Neural cell (in vitro differentiated cells): ENCODE results near the gene IDUA. TPM values are rescaled to one million over a fixed set of nuclear protein-coding genes. Genes with fewer than 3 reads are reported as not detected.

Experiments
- H2AFZ ChIP-seq: fragments of 200-600, 300-800 bp; sonication (generic), shearing (Covaris generic); 2 replicates; pipeline ENCODE4 v1.6.0; 2014; ENCODE audit warnings: low read depth, mild to moderate bottlenecking, antibody characterized with exemption, low read length, moderate library complexity
- H3F3A ChIP-seq: fragments of 200-600 bp; shearing (Covaris generic); 2 replicates; pipeline ENCODE4 v1.6.1; 2016; ENCODE audit warnings: mild to moderate bottlenecking, moderate library complexity, mixed read lengths, antibody characterized with exemption, low read length; ENCODE audit not compliant: insufficient read depth, poor library complexity, severe bottlenecking
- H3K27ac ChIP-seq: fragments of 200-600, 300-800 bp; sonication (generic), shearing (Covaris generic); 2 replicates; pipeline ENCODE4 v1.5.1; 2014; ENCODE audit warnings: mild to moderate bottlenecking, low read length, moderate library complexity
- H3K27me3 ChIP-seq: fragments of 300-800, 200-600 bp; sonication (generic), shearing (Covaris generic); 2 replicates; pipeline ENCODE4 v1.6.0; 2014; ENCODE audit warnings: mild to moderate bottlenecking, low read depth, low read length, moderate library complexity; ENCODE audit not compliant: insufficient read depth
- H3K36me3 ChIP-seq: fragments of 300-800, 200-600 bp; sonication (generic), shearing (Covaris generic); 2 replicates; pipeline ENCODE4 v1.5.1; 2014; ENCODE audit warnings: mild to moderate bottlenecking, antibody characterized with exemption, low read length, moderate library complexity; ENCODE audit not compliant: insufficient read depth
- H3K4me2 ChIP-seq: fragments of 300-800, 200-600 bp; sonication (generic), shearing (Covaris generic); 2 replicates; pipeline ENCODE4 v1.6.0; 2014; ENCODE audit warnings: mild to moderate bottlenecking, low read length
- H3K4me3 ChIP-seq: fragments of 300-800, 200-600 bp; sonication (generic), shearing (Covaris generic); 2 replicates; pipeline ENCODE4 v1.5.1; 2014; ENCODE audit warnings: mild to moderate bottlenecking, low read length, moderate library complexity
- H3K79me2 ChIP-seq: fragments of 200-600 bp; shearing (Covaris generic); replicated peaks from 2 replicates; pipeline ENCODE4 v1.6.0; 2014; ENCODE audit warnings: mild to moderate bottlenecking, low read length, moderate library complexity; ENCODE audit not compliant: insufficient read depth
- H3K9ac ChIP-seq: fragments of 300-800, 200-600 bp; sonication (generic), shearing (Covaris generic); 2 replicates; pipeline ENCODE4 v1.6.1; 2016; ENCODE audit warnings: mild to moderate bottlenecking, low read length, mixed read lengths
- H3K9me2 ChIP-seq: fragments of 200-600 bp; shearing (Covaris generic); 2 replicates; pipeline ENCODE4 v1.6.1; 2016; ENCODE audit warnings: mild to moderate bottlenecking, low read length, mixed read lengths; ENCODE audit not compliant: insufficient read depth
- H3K9me3 ChIP-seq: fragments of 200-600, 300-800 bp; sonication (generic), shearing (Covaris generic); 2 replicates; pipeline ENCODE4 v1.6.1; 2016; ENCODE audit warnings: mild to moderate bottlenecking, mixed run types, low read length, moderate library complexity, mixed read lengths
- H4K20me1 ChIP-seq: fragments of 200-600 bp; shearing (Covaris generic); 2 replicates; pipeline ENCODE4 v1.6.1; 2016; ENCODE audit warnings: mild to moderate bottlenecking, mixed run types; ENCODE audit not compliant: insufficient read depth
- CTCF ChIP-seq: fragments of 450-650 bp; IDR thresholded peaks from 2 replicates; pipeline ENCODE4 v1.5.1; 2014; ENCODE audit warnings: antibody characterized with exemption, mild to moderate bottlenecking, moderate library complexity; ENCODE audit not compliant: poor library complexity, severe bottlenecking
- EP300 ChIP-seq: fragments of 450-650 bp; conservative IDR thresholded peaks from 2 replicates; pipeline ENCODE4 v1.6.1; 2014; ENCODE audit warnings: antibody characterized with exemption, mild to moderate bottlenecking, moderate library complexity; ENCODE audit not compliant: poor library complexity, severe bottlenecking
- EZH2 ChIP-seq: fragments of 200-600, 300-800 bp; shearing (Covaris generic), sonication (generic); IDR thresholded peaks from 2 replicates; pipeline ENCODE4 v1.6.1; 2014; ENCODE audit warnings: antibody characterized with exemption, low read length, borderline replicate concordance, mild to moderate bottlenecking; ENCODE audit not compliant: insufficient read depth, poor library complexity, severe bottlenecking
- MXI1 ChIP-seq: fragments of 450-650 bp; conservative IDR thresholded peaks from 2 replicates; pipeline ENCODE4 v1.6.1; 2014; ENCODE audit warnings: antibody characterized with exemption, mild to moderate bottlenecking; ENCODE audit not compliant: poor library complexity, severe bottlenecking
- POLR2AphosphoS5 ChIP-seq: IDR thresholded peaks from 2 replicates; pipeline ENCODE4 v1.6.1; 2012
- RAD21 ChIP-seq: fragments of 450-650 bp; conservative IDR thresholded peaks from 2 replicates; pipeline ENCODE4 v1.6.1; 2014; ENCODE audit warnings: antibody characterized with exemption, mild to moderate bottlenecking, moderate library complexity
- REST ChIP-seq: IDR thresholded peaks from 2 replicates; pipeline ENCODE4 v1.6.1; 2012; ENCODE audit warnings: borderline replicate concordance
- SMC3 ChIP-seq: fragments of 450-650 bp; conservative IDR thresholded peaks from 2 replicates; pipeline ENCODE4 v1.6.1; 2014; ENCODE audit warnings: antibody characterized with exemption, mild to moderate bottlenecking, moderate library complexity; ENCODE audit not compliant: poor library complexity
- TAF1 ChIP-seq: IDR thresholded peaks from 2 replicates; pipeline ENCODE4 v1.6.1; 2012; ENCODE audit warnings: low read depth
- polyA plus RNA-seq: library from polyadenylated mRNA; depleted of rRNA; stranded (reverse); fragments of >200 nt; gene quantifications from 2 replicates; pipeline ENCODE4 v1.2.3, GENCODE V29; 2014

Gene IDUA
- polyA plus RNA-seq, 1 donor from 2014 or later, result 12.7 TPM

- TF ChIP-seq CTCF (no peak), SMC3 (no peak), EP300 (no peak), TAF1 (no peak), EZH2 (no peak), RAD21 (no peak), MXI1 (no peak), REST (no peak), POLR2AphosphoS5 (no peak)
- Histone ChIP-seq H3K4me2 (no peak overlapping the region), H4K20me1 (no peaks in the 10 kb centered on the region), H3K4me3 (no peak overlapping the region), H3K9me2 (no peaks in the 10 kb centered on the region), H3K9ac (no peak overlapping the region), H3K79me2 (no peaks in the 10 kb centered on the region), H3K36me3 (no peaks in the 10 kb centered on the region), H3K9me3 (no peaks in the 10 kb centered on the region), H3K27me3 (no peaks in the 10 kb centered on the region), H3F3A (no peaks in the 10 kb centered on the region), H3K27ac (no peak overlapping the region), H2AFZ (no peak overlapping the region)
Measured at GRCh38 chr4:945274-946102, 41.4 kb upstream of the IDUA start.

- H3K4me3 ChIP-seq, result no peak overlapping the region
- H3K9ac ChIP-seq, result no peak overlapping the region
- no peaks in the 10 kb centered on the region for H3K9me3 ChIP-seq
- H3F3A ChIP-seq, result no peaks in the 10 kb centered on the region
- H3K27me3 ChIP-seq, result no peaks in the 10 kb centered on the region
- H3K4me2 ChIP-seq, result no peak overlapping the region
- TF ChIP-seq EZH2 (no peak), SMC3 (no peak), RAD21 (no peak), TAF1 (no peak), MXI1 (no peak), REST (no peak), EP300 (no peak), POLR2AphosphoS5 (no peak), CTCF (no peak)
- no peaks in the 10 kb centered on the region for H4K20me1 ChIP-seq
- no peaks in the 10 kb centered on the region for H3K9me2 ChIP-seq
- no peak overlapping the region for H3K27ac ChIP-seq
- H3K36me3 ChIP-seq, result no peaks in the 10 kb centered on the region
- H2AFZ ChIP-seq, result no peak overlapping the region
- no peaks in the 10 kb centered on the region for H3K79me2 ChIP-seq
Measured at GRCh38 chr4:946103-946450, 40.8 kb upstream of the IDUA start.
